ENCODE data around the gene MXRA8.

Gene MXRA8

GRCh38 chr1:1336446-1336845, 21.9 kb downstream of the MXRA8 start:
- Histone ChIP-seq H3K9ac (ENCODE audit: low read length) (no peak overlapping the region), H3K9me3 (ENCODE audit: low read length) (no peaks in the 10 kb centered on the region), H3K27ac (ENCODE audit: low read depth, low read length) (no peak overlapping the region), H3K27me3 (ENCODE audit: control insufficient read depth in 1 of 2, insufficient read depth in 2 of 2, low read length in 2 of 2) (no peaks in the 10 kb centered on the region), H3K4me1 (ENCODE audit: insufficient read depth, low read length) (no peaks in the 10 kb centered on the region), H3K4me3 (ENCODE audit: low read depth in 1 of 2, low read length in 2 of 2) (no peak overlapping the region), H3K36me3 (ENCODE audit: insufficient read depth, low read length) (peaks cover 19% of the 10 kb centered on the region)

DNA sequence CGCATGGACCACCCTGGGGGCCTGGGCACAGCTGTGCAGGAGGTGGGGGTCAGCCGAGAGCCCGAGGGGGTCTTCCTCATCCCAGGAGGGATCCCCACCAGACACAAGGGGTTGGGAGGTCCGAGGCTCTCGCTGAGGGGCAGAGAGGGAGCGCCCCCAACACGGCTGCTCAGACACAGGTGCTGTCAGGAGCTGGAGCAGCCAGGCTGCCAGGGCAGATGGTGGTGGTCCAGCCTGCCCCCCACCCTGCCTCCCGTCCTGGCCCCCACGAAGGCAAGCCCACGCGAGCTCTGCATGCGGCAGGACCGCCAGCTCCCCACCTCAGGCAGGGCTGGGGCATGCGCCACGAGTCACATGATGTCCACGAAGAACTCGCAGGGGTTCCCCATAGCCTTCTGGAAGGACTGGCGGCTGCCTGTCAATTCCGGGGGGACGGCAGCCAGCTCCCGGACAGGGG, 22.5 kb downstream of the MXRA8 start:
- Histone ChIP-seq H3K27me3 (ENCODE audit: control insufficient read depth in 1 of 2, insufficient read depth in 2 of 2, low read length in 2 of 2) (peaks cover 0 to 6% of the 10 kb centered on the region in 2 donors), H3K4me1 (ENCODE audit: insufficient read depth, low read length) (no peaks in the 10 kb centered on the region), H3K36me3 (ENCODE audit: insufficient read depth, low read length) (peaks cover 12% of the 10 kb centered on the region), H3K27ac (ENCODE audit: low read depth, low read length) (no peak overlapping the region), H3K9me3 (ENCODE audit: low read length) (no peaks in the 10 kb centered on the region), H3K9ac (ENCODE audit: low read length) (no peak overlapping the region), H3K4me3 (ENCODE audit: low read depth in 1 of 2, low read length in 2 of 2) (no peak overlapping the region)

DNA sequence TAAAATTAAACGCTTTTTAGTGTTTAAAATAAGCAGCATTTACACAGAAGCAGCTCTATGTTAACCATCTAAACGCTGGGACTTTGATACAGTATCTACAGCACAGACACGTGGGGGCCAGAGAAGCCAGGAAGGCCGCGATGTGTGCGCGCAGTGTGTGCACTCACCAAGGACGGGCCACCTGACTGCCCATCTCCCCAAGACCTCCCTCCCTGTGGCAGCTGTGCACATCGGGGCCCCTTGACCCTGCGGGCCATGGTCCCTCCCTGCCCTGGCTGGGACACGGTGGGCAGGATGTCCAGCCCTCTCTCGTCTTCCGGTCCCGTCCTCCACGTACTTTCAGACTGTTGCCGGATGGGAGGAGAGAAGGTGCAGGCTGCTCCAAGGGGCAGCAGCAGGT, 23.1 kb downstream of the MXRA8 start:
- Histone ChIP-seq H3K9ac (ENCODE audit: low read length) (no peak overlapping the region), H3K27ac (ENCODE audit: low read depth, low read length) (no peak overlapping the region), H3K4me1 (ENCODE audit: insufficient read depth, low read length) (no peaks in the 10 kb centered on the region), H3K4me3 (ENCODE audit: low read depth in 1 of 2, low read length in 2 of 2) (no peak overlapping the region), H3K9me3 (ENCODE audit: low read length) (no peaks in the 10 kb centered on the region), H3K27me3 (ENCODE audit: control insufficient read depth in 1 of 2, insufficient read depth in 2 of 2, low read length in 2 of 2) (peaks cover 0 to 8% of the 10 kb centered on the region in 2 donors), H3K36me3 (ENCODE audit: insufficient read depth, low read length) (peaks cover 7% of the 10 kb centered on the region)

GRCh38 chr1:1334835-1335234, 23.5 kb downstream of the MXRA8 start:
- Histone ChIP-seq H3K9ac (ENCODE audit: low read length) (no peak overlapping the region), H3K4me3 (ENCODE audit: low read depth in 1 of 2, low read length in 2 of 2) (no peak overlapping the region), H3K27me3 (ENCODE audit: control insufficient read depth in 1 of 2, insufficient read depth in 2 of 2, low read length in 2 of 2) (peaks cover 0 to 8% of the 10 kb centered on the region in 2 donors), H3K36me3 (ENCODE audit: insufficient read depth, low read length) (peaks cover 5% of the 10 kb centered on the region), H3K9me3 (ENCODE audit: low read length) (no peaks in the 10 kb centered on the region), H3K4me1 (ENCODE audit: insufficient read depth, low read length) (no peaks in the 10 kb centered on the region), H3K27ac (ENCODE audit: low read depth, low read length) (no peak overlapping the region)

- Histone ChIP-seq H3K27me3 (ENCODE audit: control insufficient read depth in 1 of 2, insufficient read depth in 2 of 2, low read length in 2 of 2) (peaks cover 0 to 8% of the 10 kb centered on the region in 2 donors), H3K9ac (ENCODE audit: low read length) (no peak overlapping the region), H3K4me3 (ENCODE audit: low read depth in 1 of 2, low read length in 2 of 2) (no peak overlapping the region), H3K27ac (ENCODE audit: low read depth, low read length) (no peak overlapping the region), H3K36me3 (ENCODE audit: insufficient read depth, low read length) (peaks cover under 1% of the 10 kb centered on the region), H3K4me1 (ENCODE audit: insufficient read depth, low read length) (no peaks in the 10 kb centered on the region), H3K9me3 (ENCODE audit: low read length) (no peaks in the 10 kb centered on the region)
These were observed 24.7 kb downstream of the MXRA8 start for GRCh38 chr1:1333551-1334241.

GRCh38 chr1:1332774-1333480, 25.4 kb downstream of the MXRA8 start:
- Histone ChIP-seq H3K4me3 (ENCODE audit: low read depth in 1 of 2, low read length in 2 of 2) (no peak overlapping the region), H3K9ac (ENCODE audit: low read length) (no peak overlapping the region), H3K27ac (ENCODE audit: low read depth, low read length) (no peak overlapping the region), H3K4me1 (ENCODE audit: insufficient read depth, low read length) (no peaks in the 10 kb centered on the region), H3K27me3 (ENCODE audit: control insufficient read depth in 1 of 2, insufficient read depth in 2 of 2, low read length in 2 of 2) (peaks cover 0 to 8% of the 10 kb centered on the region in 2 donors), H3K9me3 (ENCODE audit: low read length) (no peaks in the 10 kb centered on the region), H3K36me3 (ENCODE audit: insufficient read depth, low read length) (no peaks in the 10 kb centered on the region)

DNA sequence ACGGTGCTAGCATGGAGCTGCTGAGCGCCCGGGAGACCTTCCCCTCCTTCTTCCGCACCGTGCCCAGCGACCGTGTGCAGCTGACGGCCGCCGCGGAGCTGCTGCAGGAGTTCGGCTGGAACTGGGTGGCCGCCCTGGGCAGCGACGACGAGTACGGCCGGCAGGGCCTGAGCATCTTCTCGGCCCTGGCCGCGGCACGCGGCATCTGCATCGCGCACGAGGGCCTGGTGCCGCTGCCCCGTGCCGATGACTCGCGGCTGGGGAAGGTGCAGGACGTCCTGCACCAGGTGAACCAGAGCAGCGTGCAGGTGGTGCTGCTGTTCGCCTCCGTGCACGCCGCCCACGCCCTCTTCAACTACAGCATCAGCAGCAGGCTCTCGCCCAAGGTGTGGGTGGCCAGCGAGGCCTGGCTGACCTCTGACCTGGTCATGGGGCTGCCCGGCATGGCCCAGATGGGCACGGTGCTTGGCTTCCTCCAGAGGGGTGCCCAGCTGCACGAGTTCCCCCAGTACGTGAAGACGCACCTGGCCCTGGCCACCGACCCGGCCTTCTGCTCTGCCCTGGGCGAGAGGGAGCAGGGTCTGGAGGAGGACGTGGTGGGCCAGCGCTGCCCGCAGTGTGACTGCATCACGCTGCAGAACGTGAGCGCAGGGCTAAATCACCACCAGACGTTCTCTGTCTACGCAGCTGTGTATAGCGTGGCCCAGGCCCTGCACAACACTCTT, 26.2 kb downstream of the MXRA8 start:
- Histone ChIP-seq H3K9ac (ENCODE audit: low read length) (no peak overlapping the region), H3K9me3 (ENCODE audit: low read length) (no peaks in the 10 kb centered on the region), H3K36me3 (ENCODE audit: insufficient read depth, low read length) (no peaks in the 10 kb centered on the region)

DNA sequence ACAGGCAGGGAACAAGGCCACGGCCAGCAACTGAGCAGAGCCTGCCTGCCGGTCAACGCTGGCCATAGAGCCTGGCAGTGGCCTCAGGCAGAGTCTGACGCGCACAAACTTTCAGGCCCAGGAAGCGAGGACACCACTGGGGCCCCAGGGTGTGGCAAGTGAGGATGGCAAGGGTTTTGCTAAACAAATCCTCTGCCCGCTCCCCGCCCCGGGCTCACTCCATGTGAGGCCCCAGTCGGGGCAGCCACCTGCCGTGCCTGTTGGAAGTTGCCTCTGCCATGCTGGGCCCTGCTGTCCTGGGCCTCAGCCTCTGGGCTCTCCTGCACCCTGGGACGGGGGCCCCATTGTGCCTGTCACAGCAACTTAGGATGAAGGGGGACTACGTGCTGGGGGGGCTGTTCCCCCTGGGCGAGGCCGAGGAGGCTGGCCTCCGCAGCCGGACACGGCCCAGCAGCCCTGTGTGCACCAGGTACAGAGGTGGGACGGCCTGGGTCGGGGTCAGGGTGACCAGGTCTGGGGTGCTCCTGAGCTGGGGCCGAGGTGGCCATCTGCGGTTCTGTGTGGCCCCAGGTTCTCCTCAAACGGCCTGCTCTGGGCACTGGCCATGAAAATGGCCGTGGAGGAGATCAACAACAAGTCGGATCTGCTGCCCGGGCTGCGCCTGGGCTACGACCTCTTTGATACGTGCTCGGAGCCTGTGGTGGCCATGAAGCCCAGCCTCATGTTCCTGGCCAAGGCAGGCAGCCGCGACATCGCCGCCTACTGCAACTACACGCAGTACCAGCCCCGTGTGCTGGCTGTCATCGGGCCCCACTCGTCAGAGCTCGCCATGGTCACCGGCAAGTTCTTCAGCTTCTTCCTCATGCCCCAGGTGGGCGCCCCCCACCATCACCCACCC, 27.0 kb downstream of the MXRA8 start, which contains the start of gene TAS1R3:
Gene TAS1R3 (plus strand): TSS at position 213 of the 898 bp plus-strand sequence. CDS start 66 bp downstream, at position 279.
- Histone ChIP-seq H3K9ac (ENCODE audit: low read length) (no peak within 1 kb of the TSS), H3K27ac (ENCODE audit: low read depth, low read length) (no peak within 1 kb of the TSS)

More for the DNA sequence above, 26.2 kb downstream of the MXRA8 start:
- H3K27me3 ChIP-seq (ENCODE audit: control insufficient read depth in 1 of 2, insufficient read depth in 2 of 2, low read length in 2 of 2): peaks cover 0 to 8% of the 10 kb centered on the region in 2 donors
- H3K4me1 ChIP-seq (ENCODE audit: insufficient read depth, low read length): no peaks in the 10 kb centered on the region
- no peak overlapping the region for H3K27ac ChIP-seq (ENCODE audit: low read depth, low read length)
- no peak overlapping the region for H3K4me3 ChIP-seq (ENCODE audit: low read depth in 1 of 2, low read length in 2 of 2)

DNA sequence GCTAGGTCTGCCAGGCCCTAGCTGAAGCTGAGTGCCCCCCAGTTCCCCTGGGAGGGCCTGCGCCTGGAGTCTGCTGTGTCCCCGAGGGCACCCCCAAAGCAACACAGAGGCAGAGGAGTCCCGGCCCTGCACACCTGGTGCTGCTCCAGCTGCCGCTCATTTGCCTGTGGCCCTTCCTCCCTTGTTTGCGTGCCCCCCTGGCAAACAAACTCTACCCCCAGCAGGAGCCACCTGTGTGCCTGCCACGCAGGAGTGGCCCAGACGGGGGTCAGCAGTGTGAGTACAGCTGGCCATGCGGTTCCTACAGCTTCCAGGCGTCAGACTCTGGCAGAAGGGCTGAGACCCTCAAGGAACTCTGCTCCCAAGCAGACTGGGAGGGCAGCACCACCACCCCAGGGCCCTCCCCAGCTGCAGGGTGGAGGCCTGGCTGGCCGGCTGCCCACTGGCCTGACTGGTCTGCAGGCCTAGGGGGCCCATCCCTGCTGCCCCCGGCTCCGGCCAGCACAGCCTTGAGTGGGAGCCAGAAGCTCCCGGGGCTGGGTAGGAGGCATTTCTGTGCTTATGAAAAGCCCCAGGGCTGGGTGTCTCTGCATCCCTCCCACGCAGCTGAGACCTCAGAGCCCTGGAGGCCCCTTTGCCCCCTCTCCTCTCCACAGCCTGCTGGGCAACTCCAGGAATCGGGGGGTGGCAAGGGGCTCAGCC, 27.8 kb downstream of the MXRA8 start:
- H3K27ac ChIP-seq (ENCODE audit: low read depth, low read length): no peak overlapping the region
- no peaks in the 10 kb centered on the region for H3K36me3 ChIP-seq (ENCODE audit: insufficient read depth, low read length)
- H3K9ac ChIP-seq (ENCODE audit: low read length): no peak overlapping the region
- no peaks in the 10 kb centered on the region for H3K9me3 ChIP-seq (ENCODE audit: low read length)
- H3K27me3 ChIP-seq (ENCODE audit: control insufficient read depth in 1 of 2, insufficient read depth in 2 of 2, low read length in 2 of 2): peaks cover 0 to 8% of the 10 kb centered on the region in 2 donors
- peaks cover 8% of the 10 kb centered on the region for H3K4me1 ChIP-seq (ENCODE audit: insufficient read depth, low read length)
- no peak overlapping the region for H3K4me3 ChIP-seq (ENCODE audit: low read depth in 1 of 2, low read length in 2 of 2)

More for the DNA sequence above, 27.0 kb downstream of the MXRA8 start, which contains the start of gene TAS1R3:
- H3K36me3 ChIP-seq (ENCODE audit: insufficient read depth, low read length): no peaks in the 10 kb centered on the region
- H3K9me3 ChIP-seq (ENCODE audit: low read length): no peaks in the 10 kb centered on the region
- peaks cover 0 to 8% of the 10 kb centered on the region in 2 donors for H3K27me3 ChIP-seq (ENCODE audit: control insufficient read depth in 1 of 2, insufficient read depth in 2 of 2, low read length in 2 of 2)
- H3K4me3 ChIP-seq (ENCODE audit: low read depth in 1 of 2, low read length in 2 of 2): no peak within 1 kb of the TSS
- peaks cover under 1% of the 10 kb centered on the region for H3K4me1 ChIP-seq (ENCODE audit: insufficient read depth, low read length)
